GM23338 (cell line): Measurements from ENCODE around the gene POLA1. TPM values are rescaled to one million over a fixed set of nuclear protein-coding genes. Genes with fewer than 3 reads are reported as not detected.

ENCODE experiments used
- ATAC-seq: fragments of 200-7000 bp; cut with Tn5 transposase; 3 replicates; pipeline ENCODE4 v1.9.1; 2020
- DNase-seq: peaks from one replicate; pipeline ENCODE4 v3.0.0-alpha.2; 2015; ENCODE audit warnings: low spot score
- H2AFZ ChIP-seq: fragments of 200-600 bp; sonication (generic); 2 replicates; pipeline ENCODE4 v1.8.0; 2016; ENCODE audit warnings: antibody characterized with exemption, mild to moderate bottlenecking, moderate library complexity
- H3F3A ChIP-seq: fragments of 200-600 bp; sonication (generic); replicated peaks from 2 replicates; pipeline ENCODE4 v1.8.0; 2017; ENCODE audit warnings: antibody characterized with exemption, mixed run types, low read depth
- H3K27ac ChIP-seq: fragments of 200-600 bp; sonication (generic); 2 replicates; pipeline ENCODE4 v1.6.1; 2016; ENCODE audit warnings: low read depth
- H3K27me3 ChIP-seq: fragments of 200-600 bp; sonication (generic); 2 replicates; pipeline ENCODE4 v1.8.0; 2016; ENCODE audit warnings: mild to moderate bottlenecking, mixed run types, moderate library complexity; ENCODE audit not compliant: insufficient read depth
- H3K36me3 ChIP-seq: fragments of 200-600 bp; sonication (generic); 2 replicates; pipeline ENCODE4 v1.8.0; 2016; ENCODE audit warnings: mild to moderate bottlenecking; ENCODE audit not compliant: insufficient read depth
- H3K4me1 ChIP-seq: fragments of 200-600 bp; sonication (generic); 2 replicates; pipeline ENCODE4 v1.8.0; 2016; ENCODE audit warnings: mild to moderate bottlenecking, moderate library complexity; ENCODE audit not compliant: insufficient read depth
- H3K4me2 ChIP-seq: fragments of 200-600 bp; sonication (generic); 2 replicates; pipeline ENCODE4 v1.7.1; 2017; ENCODE audit warnings: mixed run types
- H3K4me3 ChIP-seq: fragments of 200-600 bp; sonication (generic); 2 replicates; pipeline ENCODE4 v1.6.1; 2016; ENCODE audit warnings: mixed run types
- H3K79me2 ChIP-seq: fragments of 200-600 bp; sonication (generic); replicated peaks from 2 replicates; pipeline ENCODE4 v1.8.0; 2017; ENCODE audit warnings: mild to moderate bottlenecking; ENCODE audit not compliant: insufficient read depth
- H3K9me2 ChIP-seq: fragments of 200-600 bp; sonication (generic); 2 replicates; pipeline ENCODE4 v1.8.0; 2017; ENCODE audit not compliant: insufficient read depth
- H4K20me1 ChIP-seq: fragments of 200-600 bp; sonication (generic); replicated peaks from 2 replicates; pipeline ENCODE4 v1.8.0; 2017; ENCODE audit warnings: mild to moderate bottlenecking; ENCODE audit not compliant: insufficient read depth
- H3K27ac Mint-ChIP-seq: 2 replicates; pipeline ENCODE4 v1.8.0; 2020; ENCODE audit warnings: inconsistent platforms, mild to moderate bottlenecking, moderate library complexity, mixed read lengths
- H3K27me3 Mint-ChIP-seq: 3 replicates; pipeline ENCODE4 v1.8.0; 2022; ENCODE audit warnings: low read depth, mild to moderate bottlenecking, moderate library complexity, mixed read lengths, inconsistent platforms; ENCODE audit not compliant: insufficient read depth, poor library complexity
- H3K36me3 Mint-ChIP-seq: 3 replicates; pipeline ENCODE4 v1.8.0; 2021; ENCODE audit warnings: low read depth, mild to moderate bottlenecking, inconsistent platforms, moderate library complexity, mixed read lengths
- H3K4me1 Mint-ChIP-seq: 3 replicates; pipeline ENCODE4 v1.8.0; 2020; ENCODE audit warnings: mild to moderate bottlenecking, inconsistent platforms, mixed read lengths
- H3K4me3 Mint-ChIP-seq: 3 replicates; pipeline ENCODE4 v1.8.0; 2021; ENCODE audit warnings: moderate library complexity, mild to moderate bottlenecking, inconsistent platforms, mixed read lengths
- H3K9me3 Mint-ChIP-seq: 3 replicates; pipeline ENCODE4 v1.8.0; 2020; ENCODE audit warnings: moderate library complexity, mild to moderate bottlenecking, inconsistent platforms, mixed read lengths
- EZH2 ChIP-seq: fragments of 200-600 bp; sonication (generic); IDR thresholded peaks from one replicate; pipeline ENCODE4 v1.8.0; 2017; ENCODE audit warnings: antibody characterized with exemption, mild to moderate bottlenecking, low read depth; ENCODE audit not compliant: unreplicated experiment
- EZH2phosphoT487 ChIP-seq: fragments of 200-600 bp; sonication (generic); IDR thresholded peaks from one replicate; pipeline ENCODE4 v1.8.1; 2018; ENCODE audit warnings: antibody characterized with exemption; ENCODE audit not compliant: unreplicated experiment
- POLR2AphosphoS5 ChIP-seq: IDR thresholded peaks from 2 replicates; pipeline ENCODE4 v1.6.1; 2016; ENCODE audit warnings: antibody characterized with exemption, low read depth
- REST ChIP-seq: IDR thresholded peaks from one replicate; pipeline ENCODE4 v1.6.1; 2018; ENCODE audit warnings: antibody characterized with exemption; ENCODE audit not compliant: unreplicated experiment
- ZNF331 ChIP-seq: fragments of 250-450 bp; sonication (Bioruptor Pico); IDR thresholded peaks from 2 replicates; pipeline ENCODE4 v1.5.0; 2020; ENCODE audit warnings: low read depth, mild to moderate bottlenecking, moderate library complexity
- polyA plus RNA-seq: library from polyadenylated mRNA; unstranded; fragments of >200 nt; fragmentation: Nextera tagmentation; extraction: Ambion mirVana; gene quantifications from 2 replicates; pipeline ENCODE4 v1.2.1, GENCODE V29; 2016
- total RNA-seq: library from RNA; depleted of rRNA; stranded (reverse); fragments of >200 nt; shearing (Covaris generic); gene quantifications from 2 replicates; pipeline ENCODE4 v1.2.3, GENCODE V29; 2014

The POLA1 gene
- total and polyA plus RNA-seq, 2 experiments from 2014 or later: 12.6 to 36.6 TPM

- Mint-ChIP-seq H3K27me3 (peaks cover 95% of the 10 kb centered on the region), H3K9me3 (0 out of 3 replicates have a peak, but pooled peaks cover 3% of the 10 kb centered on the region), H3K4me3 (peak overlapping the region; percentile 58; the same call in 2 of the 3 replicates), H3K27ac (no peak overlapping the region), H3K4me1 (peaks cover 14% of the 10 kb centered on the region), H3K36me3 (no peaks in the 10 kb centered on the region)
- H3F3A ChIP-seq: 0 out of 2 replicates have a peak, but pooled peaks cover 5% of the 10 kb centered on the region
- H3K27me3 ChIP-seq: peaks cover 98% of the 10 kb centered on the region
- no peak overlapping the region for H2AFZ ChIP-seq
- no peaks in the 10 kb centered on the region for H4K20me1 ChIP-seq
- ATAC-seq (peak; percentile 26), DNase-seq (peak; percentile 62)
- no peaks in the 10 kb centered on the region for H3K36me3 ChIP-seq
- peak overlapping the region; percentile 65; the same call in 1 of the 2 replicates for H3K4me2 ChIP-seq
- H3K27ac ChIP-seq: no peak overlapping the region
- TF ChIP-seq REST (no peak), EZH2phosphoT487 (no peak), ZNF331 (CRISPR knock-in tag) (no peak), EZH2 (peak; percentile 84)
- no peaks in the 10 kb centered on the region for H3K9me2 ChIP-seq
- H3K4me1 ChIP-seq: peaks cover 43% of the 10 kb centered on the region; the same call in 1 of the 2 replicates
- peak overlapping the region; percentile 38; the same call in 1 of the 2 replicates for H3K4me3 ChIP-seq
- no peaks in the 10 kb centered on the region for H3K79me2 ChIP-seq
Observed at GRCh38 chrX:25012433-25012735, 318.7 kb downstream of the POLA1 start.

- peak; percentile 3; the same call in 2 of the 3 replicates for ATAC-seq
- peaks cover 98% of the 10 kb centered on the region for H3K27me3 ChIP-seq
Observed at GRCh38 chrX:25012793-25013631, 319.3 kb downstream of the POLA1 start.

More at GRCh38 chrX:25012793-25013631, 319.3 kb downstream of the POLA1 start:
- Mint-ChIP-seq H3K27me3 (peaks cover 95% of the 10 kb centered on the region), H3K4me1 (peaks cover 19% of the 10 kb centered on the region), H3K27ac (no peak overlapping the region), H3K9me3 (0 out of 3 replicates have a peak, but pooled peaks cover 3% of the 10 kb centered on the region), H3K36me3 (no peaks in the 10 kb centered on the region), H3K4me3 (peak overlapping the region; percentile 40; the same call in 2 of the 3 replicates)
- no peak for TF ChIP-seq POLR2AphosphoS5
- peak; percentile 65 for TF ChIP-seq EZH2
- Histone ChIP-seq H3K4me1 (peaks cover 45% of the 10 kb centered on the region; the same call in 1 of the 2 replicates), H3K9me2 (no peaks in the 10 kb centered on the region), H4K20me1 (no peaks in the 10 kb centered on the region), H3K4me2 (peak overlapping the region; percentile 65; the same call in 1 of the 2 replicates), H3K36me3 (no peaks in the 10 kb centered on the region), H2AFZ (no peak overlapping the region), H3K4me3 (peak overlapping the region; percentile 38; the same call in 1 of the 2 replicates), H3K27ac (no peak overlapping the region), H3F3A (0 out of 2 replicates have a peak, but pooled peaks cover 2% of the 10 kb centered on the region), H3K79me2 (no peaks in the 10 kb centered on the region)
- no peak for DNase-seq
